Karpas-422 (cell line): ENCODE measurements around the gene POU6F2. TPM values are rescaled to one million over a fixed set of nuclear protein-coding genes. Genes with fewer than 3 reads are reported as not detected.

Experiments
- DNase-seq: peaks from one replicate; pipeline ENCODE4 v3.0.0-alpha.2; 2015
- H2AFZ ChIP-seq: fragments of 200-600 bp; sonication (generic); 2 replicates; pipeline ENCODE4 v1.6.1; 2014; ENCODE audit warnings: antibody characterized with exemption, low read length, mixed read lengths
- H3K27ac ChIP-seq: fragments of 200-600 bp; sonication (generic); 2 replicates; pipeline ENCODE4 v1.5.1; 2014; ENCODE audit warnings: mild to moderate bottlenecking, low read length, moderate library complexity
- H3K27me3 ChIP-seq: fragments of 200-600 bp; sonication (generic); 2 replicates; pipeline ENCODE4 v1.6.1; 2014; ENCODE audit warnings: low read length, mixed read lengths
- H3K36me3 ChIP-seq: fragments of 200-600 bp; sonication (generic); 2 replicates; pipeline ENCODE4 v1.6.1; 2014; ENCODE audit warnings: low read length, mixed read lengths; ENCODE audit not compliant: insufficient read depth
- H3K4me1 ChIP-seq: fragments of 200-600 bp; sonication (generic); 2 replicates; pipeline ENCODE4 v1.6.1; 2014; ENCODE audit warnings: mild to moderate bottlenecking, low read length, mixed read lengths
- H3K4me2 ChIP-seq: fragments of 200-600 bp; sonication (generic); 2 replicates; pipeline ENCODE4 v1.6.1; 2014; ENCODE audit warnings: low read length, low read depth, mild to moderate bottlenecking; ENCODE audit not compliant: poor library complexity, severe bottlenecking
- H3K4me3 ChIP-seq: fragments of 200-600 bp; sonication (generic); 2 replicates; pipeline ENCODE4 v1.5.1; 2014; ENCODE audit warnings: mild to moderate bottlenecking, antibody characterized with exemption, low read length, mixed read lengths
- H3K79me2 ChIP-seq: fragments of 200-600 bp; sonication (generic); 2 replicates; pipeline ENCODE4 v1.6.1; 2014; ENCODE audit warnings: mild to moderate bottlenecking, low read length, mixed read lengths
- H3K9ac ChIP-seq: fragments of 200-600 bp; sonication (generic); 2 replicates; pipeline ENCODE4 v1.6.0; 2014; ENCODE audit warnings: low read length
- H3K9me2 ChIP-seq: fragments of 200-600 bp; sonication (generic), shearing (Covaris generic); replicated peaks from 2 replicates; pipeline ENCODE4 v1.6.0; 2014; ENCODE audit warnings: mild to moderate bottlenecking, low read length, moderate library complexity; ENCODE audit not compliant: insufficient read depth
- H3K9me3 ChIP-seq: fragments of 300-700, 200-600 bp; sonication (generic); 2 replicates; pipeline ENCODE4 v1.6.1; 2014; ENCODE audit warnings: low read length, mixed read lengths
- H4K20me1 ChIP-seq: fragments of 200-600 bp; sonication (generic); 2 replicates; pipeline ENCODE4 v1.6.1; 2014; ENCODE audit warnings: mild to moderate bottlenecking, antibody characterized with exemption, low read length, low read depth; ENCODE audit not compliant: insufficient read depth
- total RNA-seq: library from RNA; depleted of rRNA; stranded (reverse); fragments of >200 nt; shearing (Covaris generic); gene quantifications from 2 replicates; pipeline ENCODE4 v1.2.3, GENCODE V29; 2014; ENCODE audit warnings: low replicate concordance

POU6F2 gene
- total RNA-seq, 1 experiment from 2014 or later: not detected

DNA sequence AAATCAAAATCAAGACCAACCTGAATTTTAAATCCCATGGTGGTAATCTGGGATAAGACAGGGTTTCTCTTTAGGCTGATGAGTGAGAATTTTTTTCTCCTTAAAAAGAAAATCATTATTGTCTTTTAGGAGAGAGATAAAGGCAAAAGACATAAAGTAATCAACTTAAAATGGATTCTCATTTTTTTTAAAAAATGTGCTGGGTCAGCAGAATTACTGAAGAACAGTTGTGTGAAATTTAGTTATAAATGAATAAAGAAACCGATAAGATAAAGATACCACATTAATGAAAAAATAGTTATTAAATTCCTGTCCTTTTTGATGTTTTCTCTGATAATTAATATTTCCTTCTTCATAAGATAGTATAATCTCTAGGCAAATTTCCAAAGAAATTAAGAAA lies 427.2 kb downstream of the POU6F2 start:
- Histone ChIP-seq H3K4me1 (peaks cover 5% of the 10 kb centered on the region; the same call in 1 of the 2 replicates), H2AFZ (no peak overlapping the region), H3K9me2 (no peaks in the 10 kb centered on the region), H3K9ac (no peak overlapping the region), H3K79me2 (no peaks in the 10 kb centered on the region), H3K27ac (no peak overlapping the region), H4K20me1 (no peaks in the 10 kb centered on the region), H3K9me3 (no peaks in the 10 kb centered on the region), H3K27me3 (no peaks in the 10 kb centered on the region), H3K4me2 (no peak overlapping the region), H3K36me3 (no peaks in the 10 kb centered on the region), H3K4me3 (no peak overlapping the region)
- DNase-seq: no peak

- Histone ChIP-seq H3K9me2 (no peaks in the 10 kb centered on the region), H3K36me3 (no peaks in the 10 kb centered on the region), H3K79me2 (no peaks in the 10 kb centered on the region), H2AFZ (no peak overlapping the region), H3K9ac (no peak overlapping the region), H3K27ac (no peak overlapping the region), H3K9me3 (no peaks in the 10 kb centered on the region), H3K4me2 (no peak overlapping the region), H3K27me3 (no peaks in the 10 kb centered on the region), H3K4me3 (no peak overlapping the region), H4K20me1 (no peaks in the 10 kb centered on the region), H3K4me1 (peaks cover 5% of the 10 kb centered on the region; the same call in 1 of the 2 replicates)
- DNase-seq: no peak
Measured at GRCh38 chr7:39405581-39405980, 427.9 kb downstream of the POU6F2 start.

GRCh38 chr7:39406467-39406866 lies 428.8 kb downstream of the POU6F2 start:
- H3K9me3 ChIP-seq: no peaks in the 10 kb centered on the region
- no peak for DNase-seq
- H3K9me2 ChIP-seq: no peaks in the 10 kb centered on the region
- peaks cover 5% of the 10 kb centered on the region; the same call in 1 of the 2 replicates for H3K4me1 ChIP-seq
- no peaks in the 10 kb centered on the region for H4K20me1 ChIP-seq
- H3K79me2 ChIP-seq: no peaks in the 10 kb centered on the region
- no peaks in the 10 kb centered on the region for H3K27me3 ChIP-seq
- H2AFZ ChIP-seq: no peak overlapping the region
- no peak overlapping the region for H3K9ac ChIP-seq
- H3K4me2 ChIP-seq: no peak overlapping the region
- no peaks in the 10 kb centered on the region for H3K36me3 ChIP-seq
- H3K27ac ChIP-seq: no peak overlapping the region
- H3K4me3 ChIP-seq: no peak overlapping the region

DNA sequence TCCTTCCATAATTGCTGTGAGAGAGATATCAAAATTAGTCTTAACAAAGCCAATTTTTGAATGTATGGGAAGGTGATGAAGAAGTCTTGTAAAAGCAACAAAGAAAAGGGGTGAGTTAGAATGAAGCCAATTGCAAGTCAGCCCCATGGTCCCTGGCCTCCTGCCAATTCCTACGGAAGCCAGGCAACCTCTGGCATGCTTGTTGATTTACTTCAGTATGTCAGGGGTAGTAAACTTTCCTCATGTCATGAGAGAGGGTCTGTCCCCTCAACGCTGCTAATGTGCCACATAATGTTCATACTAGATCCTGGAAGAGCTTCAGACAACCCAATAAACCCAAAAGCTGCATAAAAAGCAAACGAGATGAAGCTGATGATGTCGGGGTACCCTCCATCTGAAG lies 429.4 kb downstream of the POU6F2 start:
- Histone ChIP-seq H3K4me1 (no peaks in the 10 kb centered on the region), H3K4me3 (no peak overlapping the region), H3K27me3 (no peaks in the 10 kb centered on the region), H3K9me3 (no peaks in the 10 kb centered on the region), H3K4me2 (no peak overlapping the region), H4K20me1 (no peaks in the 10 kb centered on the region), H3K9me2 (no peaks in the 10 kb centered on the region), H3K79me2 (no peaks in the 10 kb centered on the region), H3K9ac (no peak overlapping the region), H3K27ac (no peak overlapping the region), H3K36me3 (no peaks in the 10 kb centered on the region), H2AFZ (no peak overlapping the region)
- no peak for DNase-seq

- Histone ChIP-seq H3K9me2 (no peaks in the 10 kb centered on the region), H3K4me1 (no peaks in the 10 kb centered on the region), H3K27me3 (no peaks in the 10 kb centered on the region), H3K27ac (no peak overlapping the region), H4K20me1 (no peaks in the 10 kb centered on the region), H3K4me3 (no peak overlapping the region), H3K79me2 (no peaks in the 10 kb centered on the region), H3K4me2 (no peak overlapping the region), H3K9ac (no peak overlapping the region), H2AFZ (no peak overlapping the region), H3K36me3 (no peaks in the 10 kb centered on the region), H3K9me3 (no peaks in the 10 kb centered on the region)
- DNase-seq: no peak
Measured at GRCh38 chr7:39407723-39408122, 430.0 kb downstream of the POU6F2 start.

GRCh38 chr7:39408906-39409305 lies 431.2 kb downstream of the POU6F2 start:
- Histone ChIP-seq H3K4me3 (no peak overlapping the region), H3K36me3 (no peaks in the 10 kb centered on the region), H3K27me3 (no peaks in the 10 kb centered on the region), H3K9me3 (no peaks in the 10 kb centered on the region), H4K20me1 (no peaks in the 10 kb centered on the region), H2AFZ (no peak overlapping the region), H3K4me1 (peaks cover 3% of the 10 kb centered on the region), H3K79me2 (no peaks in the 10 kb centered on the region), H3K4me2 (no peak overlapping the region), H3K9me2 (no peaks in the 10 kb centered on the region), H3K9ac (no peak overlapping the region), H3K27ac (no peak overlapping the region)
- DNase-seq: no peak

DNA sequence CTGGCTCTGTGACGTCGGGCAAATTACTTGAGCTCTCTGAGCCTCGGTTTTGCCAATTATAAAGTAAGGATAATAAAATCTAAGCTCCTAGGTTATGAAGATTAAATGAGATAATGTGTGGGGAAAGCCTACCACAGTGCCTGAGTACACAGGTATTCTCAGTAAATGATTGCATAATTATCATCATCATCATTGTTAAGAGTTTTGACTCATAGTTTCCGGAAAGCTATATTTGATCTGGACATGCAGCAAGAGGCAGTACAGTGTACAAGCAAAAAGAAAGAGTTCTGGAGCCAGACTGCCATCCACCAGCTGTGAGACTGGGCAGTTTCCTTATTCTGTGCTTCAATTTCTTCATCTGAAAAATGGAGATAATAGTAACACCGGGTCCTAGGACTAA lies 432.9 kb downstream of the POU6F2 start:
- Histone ChIP-seq H3K27me3 (no peaks in the 10 kb centered on the region), H4K20me1 (no peaks in the 10 kb centered on the region), H3K27ac (no peak overlapping the region), H3K9me3 (no peaks in the 10 kb centered on the region), H3K9me2 (no peaks in the 10 kb centered on the region), H2AFZ (no peak overlapping the region), H3K36me3 (no peaks in the 10 kb centered on the region), H3K4me1 (peaks cover 8% of the 10 kb centered on the region), H3K4me2 (no peak overlapping the region), H3K79me2 (no peaks in the 10 kb centered on the region), H3K4me3 (no peak overlapping the region), H3K9ac (no peak overlapping the region)
- no peak for DNase-seq

DNA sequence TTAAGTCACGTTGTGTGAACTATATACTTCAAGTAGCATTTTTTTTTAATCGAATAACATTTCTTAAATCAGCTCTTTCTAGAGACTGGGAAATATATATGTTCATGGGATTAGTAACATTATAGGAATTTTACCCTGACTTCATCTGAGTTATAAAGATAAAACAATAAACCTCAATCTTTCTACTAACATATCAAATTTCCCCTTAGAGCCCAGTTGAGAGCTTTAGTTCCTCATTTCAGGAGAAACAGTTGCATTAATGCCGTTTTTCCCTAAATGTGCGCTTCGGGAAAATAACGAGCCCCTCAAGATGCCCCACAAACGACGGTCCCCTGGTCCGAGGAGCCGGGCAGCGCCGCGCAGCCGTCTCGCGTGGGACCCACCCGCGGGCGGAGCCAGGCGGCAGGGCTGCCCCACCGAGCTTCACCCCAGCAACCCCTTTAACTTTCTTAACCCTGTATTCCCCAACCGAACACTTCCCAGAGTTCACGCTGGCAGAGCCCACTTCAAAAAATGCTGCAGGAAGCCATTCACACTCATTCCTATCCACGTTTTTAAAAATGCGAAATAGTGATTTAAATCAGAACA lies 436.0 kb downstream of the POU6F2 start:
- Histone ChIP-seq H3K9me3 (no peaks in the 10 kb centered on the region), H4K20me1 (no peaks in the 10 kb centered on the region), H3K27ac (no peak overlapping the region), H3K27me3 (no peaks in the 10 kb centered on the region), H3K4me2 (peak overlapping the region; percentile 84), H3K4me1 (peaks cover 8% of the 10 kb centered on the region), H3K79me2 (no peaks in the 10 kb centered on the region), H3K9me2 (no peaks in the 10 kb centered on the region), H3K36me3 (no peaks in the 10 kb centered on the region), H3K4me3 (peak overlapping the region; percentile 66), H3K9ac (peak overlapping the region; percentile 39; the same call in 1 of the 2 replicates), H2AFZ (peak overlapping the region; percentile 84)
- no peak for DNase-seq
